HEK293 (cell line): Measurements from ENCODE around the gene PTBP1.

Experiments used
- CTCF ChIA-PET: fragments of 350-600 bp; formaldehyde crosslinking; extraction: SDS; loops from one replicate; lab custom pipeline; 2021; ENCODE audit warnings: antibody characterized with exemption; lab: Yijun Ruan, JAX
- POLR2A ChIA-PET: fragments of 300-600 bp; formaldehyde crosslinking; extraction: SDS; loops from one replicate; lab custom pipeline; 2020; ENCODE audit warnings: antibody characterized with exemption, inconsistent platforms; lab: Yijun Ruan, JAX
- H3K27ac ChIP-seq: fragments of 200-500 bp; sonication (Bioruptor generic); 2 replicates; pipeline ENCODE4 v1.5.1; 2014; ENCODE audit warnings: low read depth, low read length, control low read depth, inconsistent platforms; ENCODE audit errors: extremely low read depth
- H3K36me3 ChIP-seq, 2 experiments: fragments of 200-500 bp in 1 of 2; sonication (Bioruptor generic) in 1 of 2; 1 replicate in 1 of 2; 2 replicates in 1 of 2; pipeline ENCODE4 v1.5.1; 2014 to 2017; ENCODE audit warnings: inconsistent platforms in 2 of 2, low read length in 2 of 2; ENCODE audit not compliant: control insufficient read depth in 2 of 2, insufficient read depth in 1 of 2
- H3K4me1 ChIP-seq: fragments of 200-500 bp; sonication (Bioruptor generic); 2 replicates; pipeline ENCODE4 v1.5.1; 2014; ENCODE audit warnings: mild to moderate bottlenecking, low read length, inconsistent platforms; ENCODE audit not compliant: control insufficient read depth, insufficient read depth
- H3K4me3 ChIP-seq: 2 replicates; pipeline ENCODE4 v1.5.1; 2011; ENCODE audit warnings: low read depth, mild to moderate bottlenecking, control low read depth, low read length, moderate library complexity
- H3K9me3 ChIP-seq: fragments of 200-500 bp; sonication (Bioruptor generic); 2 replicates; pipeline ENCODE4 v1.5.1; 2014; ENCODE audit warnings: low read depth, low read length, inconsistent platforms; ENCODE audit not compliant: control insufficient read depth, insufficient read depth
- FEZF1 ChIP-seq: fragments of 450-650 bp; formaldehyde crosslinking; IDR thresholded peaks from 2 replicates; pipeline ENCODE4 v1.5.1; 2016; ENCODE audit warnings: missing biosample characterization, missing genetic modification characterization
- KLF1 ChIP-seq: fragments of 450-650 bp; formaldehyde crosslinking; IDR thresholded peaks from 2 replicates; pipeline ENCODE4 v1.5.1; 2016; ENCODE audit warnings: missing biosample characterization, missing genetic modification characterization
- MEIS1 ChIP-seq: sonication (generic); formaldehyde crosslinking; IDR thresholded peaks from 2 replicates; pipeline ENCODE4 v1.8.1; 2022; ENCODE audit warnings: missing genetic modification reagents, mild to moderate bottlenecking, borderline replicate concordance
- SP3 ChIP-seq: fragments of 450-650 bp; formaldehyde crosslinking; IDR thresholded peaks from 2 replicates; pipeline ENCODE4 v1.5.1; 2016; ENCODE audit warnings: missing biosample characterization, missing genetic modification characterization
- ZBTB7A ChIP-seq: fragments of 450-650 bp; formaldehyde crosslinking; IDR thresholded peaks from 2 replicates; pipeline ENCODE4 v1.5.1; 2016; ENCODE audit warnings: low read depth, missing biosample characterization, missing genetic modification characterization
- ZNF146 ChIP-seq: fragments of 450-650 bp; formaldehyde crosslinking; IDR thresholded peaks from 2 replicates; pipeline ENCODE4 v1.5.1; 2016; ENCODE audit warnings: missing biosample characterization, missing genetic modification characterization
- ZNF157 ChIP-seq: fragments of 450-650 bp; formaldehyde crosslinking; IDR thresholded peaks from 2 replicates; pipeline ENCODE4 v1.5.1; 2016; ENCODE audit warnings: missing biosample characterization, missing genetic modification characterization
- ZNF248 ChIP-seq: fragments of 450-650 bp; formaldehyde crosslinking; IDR thresholded peaks from 2 replicates; pipeline ENCODE4 v1.5.1; 2017; ENCODE audit warnings: missing biosample characterization, missing genetic modification characterization
- ZNF302 ChIP-seq: fragments of 450-650 bp; formaldehyde crosslinking; IDR thresholded peaks from 2 replicates; pipeline ENCODE4 v1.5.1; 2016; ENCODE audit warnings: missing biosample characterization, missing genetic modification characterization, low read depth
- ZNF416 ChIP-seq: fragments of 450-650 bp; formaldehyde crosslinking; IDR thresholded peaks from 2 replicates; pipeline ENCODE4 v1.5.1; 2016; ENCODE audit warnings: missing biosample characterization, missing genetic modification characterization
- ZNF488 ChIP-seq: fragments of 450-650 bp; formaldehyde crosslinking; IDR thresholded peaks from 2 replicates; pipeline ENCODE4 v1.5.1; 2016; ENCODE audit warnings: missing biosample characterization, missing genetic modification characterization
- ZNF518A ChIP-seq: fragments of 450-650 bp; formaldehyde crosslinking; conservative IDR thresholded peaks from 2 replicates; pipeline ENCODE4 v1.5.1; 2016; ENCODE audit warnings: low read depth, missing biosample characterization, missing genetic modification characterization
- ZNF558 ChIP-seq: fragments of 450-650 bp; formaldehyde crosslinking; IDR thresholded peaks from 2 replicates; pipeline ENCODE4 v1.5.1; 2016; ENCODE audit warnings: missing biosample characterization, missing genetic modification characterization
- ZNF561 ChIP-seq: fragments of 450-650 bp; IDR thresholded peaks from 2 replicates; pipeline ENCODE4 v1.5.1; 2018; ENCODE audit warnings: missing biosample characterization, missing genetic modification characterization, borderline replicate concordance
- ZNF585B ChIP-seq: fragments of 450-650 bp; formaldehyde crosslinking; IDR thresholded peaks from 2 replicates; pipeline ENCODE4 v1.5.1; 2016; ENCODE audit warnings: missing biosample characterization, missing genetic modification characterization
- ZNF596 ChIP-seq: fragments of 450-650 bp; IDR thresholded peaks from 2 replicates; pipeline ENCODE4 v1.5.0; 2018; ENCODE audit warnings: missing biosample characterization, mild to moderate bottlenecking, missing genetic modification characterization, moderate library complexity
- ZNF626 ChIP-seq: fragments of 450-650 bp; sonication (Bioruptor Pico); formaldehyde crosslinking; IDR thresholded peaks from 2 replicates; pipeline ENCODE4 v1.5.1; 2018; ENCODE audit warnings: missing biosample characterization, missing genetic modification characterization, inconsistent platforms
- ZNF639 ChIP-seq: fragments of 450-650 bp; formaldehyde crosslinking; IDR thresholded peaks from 2 replicates; pipeline ENCODE4 v1.5.1; 2016; ENCODE audit warnings: missing biosample characterization, missing genetic modification characterization
- ZNF664 ChIP-seq: fragments of 450-650 bp; formaldehyde crosslinking; IDR thresholded peaks from 2 replicates; pipeline ENCODE4 v1.5.1; 2016; ENCODE audit warnings: missing biosample characterization, missing genetic modification characterization
- ZNF670 ChIP-seq: fragments of 450-650 bp; formaldehyde crosslinking; IDR thresholded peaks from 2 replicates; pipeline ENCODE4 v1.5.1; 2016; ENCODE audit warnings: missing biosample characterization, missing genetic modification characterization, low read depth
- ZNF791 ChIP-seq: fragments of 450-650 bp; formaldehyde crosslinking; IDR thresholded peaks from 2 replicates; pipeline ENCODE4 v1.5.1; 2016; ENCODE audit warnings: missing biosample characterization, missing genetic modification characterization

The PTBP1 gene

GRCh38 chr19:792306-792885, 4.9 kb upstream of the PTBP1 start (continued):
- TF ChIP-seq ZNF518A (tag by site-specific recombination) = no peak
- TF ChIP-seq KLF1 (tag by site-specific recombination) = no peak
- no peak for TF ChIP-seq ZNF664
- no peak for TF ChIP-seq ZNF670 (tag by site-specific recombination)

GRCh38 chr19:793806-794205, 3.4 kb upstream of the PTBP1 start:
- Histone ChIP-seq H3K4me1 (peaks cover 2% of the 10 kb centered on the region; the same call in 1 of the 2 replicates), H3K27ac (no peak overlapping the region), H3K4me3 (no peak overlapping the region), H3K36me3 (peaks cover 0 to 7% of the 10 kb centered on the region in 2 experiments; a peak in 1 of 3 replicates), H3K9me3 (no peaks in the 10 kb centered on the region)
- no peak for TF ChIP-seq MEIS1 (CRISPR knock-in tag)
- TF ChIP-seq ZNF561 (tag by site-specific recombination) = no peak
- no peak for TF ChIP-seq ZNF558 (tag by site-specific recombination)
- TF ChIP-seq ZNF248 (tag by site-specific recombination) = no peak
- TF ChIP-seq ZNF488 (tag by site-specific recombination) = no peak
- no peak for TF ChIP-seq SP3 (tag by site-specific recombination)
- TF ChIP-seq ZBTB7A (tag by site-specific recombination) = no peak
- no peak for TF ChIP-seq ZNF791 (tag by site-specific recombination)
- CTCF ChIA-PET = interaction anchor here (0.6 kb wide), 1 partner anchor 279 kb away, joined by 5 read pairs; no protein-coding TSS in a partner anchor
- POLR2A ChIA-PET = interaction anchor here (0.6 kb wide), 1 partner anchor 548 kb away, joined by 8 read pairs; no protein-coding TSS in a partner anchor

- peaks cover 3% of the 10 kb centered on the region; the same call in 1 of the 2 replicates for H3K4me1 ChIP-seq
- no peak overlapping the region for H3K4me3 ChIP-seq
- TF ChIP-seq ZNF585B (tag by site-specific recombination) (no peak), ZNF416 (tag by site-specific recombination) (no peak), ZNF596 (tag by site-specific recombination) (no peak), ZNF302 (tag by site-specific recombination) (no peak), ZNF639 (tag by site-specific recombination) (no peak), ZNF157 (tag by site-specific recombination) (no peak), FEZF1 (no peak), ZNF626 (tag by site-specific recombination) (no peak), ZNF146 (tag by site-specific recombination) (no peak)
- ChIA-PET POLR2A (no interaction called here), CTCF (interaction anchor here (1.0 to 1.2 kb wide), 2 partner anchors 24 to 471 kb away, joined by 3 to 4 read pairs; no protein-coding TSS in a partner anchor)
- no peaks in the 10 kb centered on the region for H3K9me3 ChIP-seq
- H3K27ac ChIP-seq = no peak overlapping the region
- H3K36me3 ChIP-seq = peaks cover 0 to 21% of the 10 kb centered on the region in 2 experiments; a peak in 2 of 3 replicates
Observed at GRCh38 chr19:795073-795611, 2.1 kb upstream of the PTBP1 start.
